OCI-LY1 (cell line): ENCODE results near the gene SCN3A.

Experiments
- H2AFZ ChIP-seq: fragments of 200-600 bp; sonication (generic), shearing (Covaris generic); 2 replicates; pipeline ENCODE4 v1.6.0; 2014; ENCODE audit warnings: antibody characterized with exemption, mild to moderate bottlenecking, low read length
- H3F3A ChIP-seq: fragments of 200-600 bp; sonication (generic), shearing (Covaris generic); 2 replicates; pipeline ENCODE4 v1.6.0; 2014; ENCODE audit warnings: mild to moderate bottlenecking, antibody characterized with exemption, low read length, moderate library complexity; ENCODE audit not compliant: insufficient read depth
- H3K27ac ChIP-seq: fragments of 200-600 bp; sonication (generic); 2 replicates; pipeline ENCODE4 v1.5.1; 2014; ENCODE audit warnings: low read length, mixed run types, mild to moderate bottlenecking, low read depth; ENCODE audit not compliant: poor library complexity, severe bottlenecking
- H3K27me3 ChIP-seq: fragments of 200-600 bp; sonication (generic); 2 replicates; pipeline ENCODE4 v1.6.0; 2014; ENCODE audit warnings: antibody characterized with exemption, mild to moderate bottlenecking, low read length, moderate library complexity; ENCODE audit not compliant: insufficient read depth
- H3K36me3 ChIP-seq: fragments of 200-600 bp; sonication (generic); 2 replicates; pipeline ENCODE4 v1.6.1; 2014; ENCODE audit warnings: mild to moderate bottlenecking, antibody characterized with exemption, low read length, moderate library complexity, mixed read lengths; ENCODE audit not compliant: insufficient read depth
- H3K4me1 ChIP-seq: fragments of 200-600 bp; sonication (generic); 2 replicates; pipeline ENCODE4 v1.5.1; 2014; ENCODE audit warnings: mild to moderate bottlenecking, low read length, moderate library complexity; ENCODE audit not compliant: insufficient read depth, severe bottlenecking
- H3K4me2 ChIP-seq: fragments of 200-600 bp; sonication (generic), shearing (Covaris generic); 2 replicates; pipeline ENCODE4 v1.6.1; 2014; ENCODE audit warnings: low read length
- H3K4me3 ChIP-seq: fragments of 200-600 bp; sonication (generic); 2 replicates; pipeline ENCODE4 v1.5.1; 2014; ENCODE audit warnings: low read length, low read depth, mild to moderate bottlenecking, mixed read lengths; ENCODE audit not compliant: poor library complexity, severe bottlenecking
- H3K79me2 ChIP-seq: fragments of 200-600 bp; shearing (Covaris generic); 2 replicates; pipeline ENCODE4 v1.6.1; 2016; ENCODE audit warnings: mixed run types, low read length, mixed read lengths; ENCODE audit not compliant: insufficient read depth
- H3K9ac ChIP-seq: fragments of 200-600 bp; sonication (generic), shearing (Covaris generic); 2 replicates; pipeline ENCODE4 v1.6.1; 2014; ENCODE audit warnings: mild to moderate bottlenecking, low read length, mixed read lengths
- H3K9me2 ChIP-seq: fragments of 200-600 bp; sonication (generic), shearing (Covaris generic); 2 replicates; pipeline ENCODE4 v1.6.1; 2014; ENCODE audit warnings: low read depth, mild to moderate bottlenecking, low read length, mixed read lengths
- H3K9me3 ChIP-seq: fragments of 200-600 bp; shearing (Covaris generic); 2 replicates; pipeline ENCODE4 v1.6.1; 2014; ENCODE audit warnings: low read length, mixed read lengths
- H4K20me1 ChIP-seq: fragments of 200-600 bp; sonication (generic), shearing (Covaris generic); 2 replicates; pipeline ENCODE4 v1.6.0; 2016; ENCODE audit warnings: mild to moderate bottlenecking, low read length; ENCODE audit not compliant: insufficient read depth
- CTCF ChIP-seq: fragments of 200-600 bp; sonication (generic), shearing (Covaris generic); IDR thresholded peaks from 2 replicates; pipeline ENCODE4 v1.5.1; 2017; ENCODE audit warnings: mild to moderate bottlenecking, antibody characterized with exemption, low read length, moderate library complexity, mixed read lengths
- EZH2 ChIP-seq: fragments of 200-600 bp; sonication (generic), shearing (Covaris generic); IDR thresholded peaks from 2 replicates; pipeline ENCODE4 v1.8.0; 2017; ENCODE audit warnings: borderline replicate concordance, mixed run types, mild to moderate bottlenecking, antibody characterized with exemption, low read length, moderate library complexity, mixed read lengths

Gene SCN3A

GRCh38 chr2:165068487-165068757, 135.4 kb downstream of the SCN3A start:
- Histone ChIP-seq H3K4me1 (no peaks in the 10 kb centered on the region), H3K9me3 (no peaks in the 10 kb centered on the region), H3K9ac (no peak overlapping the region), H3K36me3 (no peaks in the 10 kb centered on the region), H3K4me2 (no peak overlapping the region), H3K79me2 (no peaks in the 10 kb centered on the region), H3F3A (no peaks in the 10 kb centered on the region), H3K9me2 (0 out of 2 replicates have a peak, but pooled peaks cover 2% of the 10 kb centered on the region), H4K20me1 (no peaks in the 10 kb centered on the region), H3K4me3 (no peak overlapping the region), H3K27ac (no peak overlapping the region), H2AFZ (no peak overlapping the region), H3K27me3 (no peaks in the 10 kb centered on the region)
- TF ChIP-seq EZH2 (no peak), CTCF (no peak)

GRCh38 chr2:165067643-165068486, 136.0 kb downstream of the SCN3A start:
- no peaks in the 10 kb centered on the region for H3K4me1 ChIP-seq
- no peak overlapping the region for H3K27ac ChIP-seq
- H3K27me3 ChIP-seq, result no peaks in the 10 kb centered on the region
- TF ChIP-seq CTCF (no peak), EZH2 (no peak)
- no peaks in the 10 kb centered on the region for H3K36me3 ChIP-seq
- no peak overlapping the region for H3K4me2 ChIP-seq
- H3K9ac ChIP-seq, result no peak overlapping the region
- H3K9me2 ChIP-seq, result 0 out of 2 replicates have a peak, but pooled peaks cover 2% of the 10 kb centered on the region
- no peak overlapping the region for H3K4me3 ChIP-seq
- no peaks in the 10 kb centered on the region for H3K9me3 ChIP-seq
- no peaks in the 10 kb centered on the region for H4K20me1 ChIP-seq
- H3K79me2 ChIP-seq, result no peaks in the 10 kb centered on the region
- H2AFZ ChIP-seq, result no peak overlapping the region
- no peaks in the 10 kb centered on the region for H3F3A ChIP-seq

- Histone ChIP-seq H3K9me3 (no peaks in the 10 kb centered on the region), H3K4me1 (no peaks in the 10 kb centered on the region), H4K20me1 (no peaks in the 10 kb centered on the region), H3K4me3 (no peak overlapping the region), H3K27ac (no peak overlapping the region), H2AFZ (no peak overlapping the region), H3K9me2 (no peaks in the 10 kb centered on the region), H3K4me2 (no peak overlapping the region), H3K79me2 (no peaks in the 10 kb centered on the region), H3K36me3 (no peaks in the 10 kb centered on the region), H3F3A (no peaks in the 10 kb centered on the region), H3K27me3 (no peaks in the 10 kb centered on the region), H3K9ac (no peak overlapping the region)
- TF ChIP-seq CTCF (no peak), EZH2 (no peak)
Measured at GRCh38 chr2:165064743-165065142, 139.1 kb downstream of the SCN3A start.
